GM21528 (cell line): ENCODE measurements around the gene CNTN4.
"Not testable (repeated sequence)": the region's sequence is repeated elsewhere in the genome, so short reads cannot be mapped to it uniquely, and the experiment has no call there.

Experiments used
- ATAC-seq: cut with Tn5 transposase; IDR thresholded peaks from one replicate; pipeline ENCODE4 v1.9.1; 2021; ENCODE audit warnings: mild to moderate bottlenecking, moderate library complexity; ENCODE audit not compliant: unreplicated experiment, low FRiP score

Gene CNTN4

GRCh38 chr3:2506776-2507175 is 408.1 kb downstream of the CNTN4 start:
- ATAC-seq, result no peak

DNA sequence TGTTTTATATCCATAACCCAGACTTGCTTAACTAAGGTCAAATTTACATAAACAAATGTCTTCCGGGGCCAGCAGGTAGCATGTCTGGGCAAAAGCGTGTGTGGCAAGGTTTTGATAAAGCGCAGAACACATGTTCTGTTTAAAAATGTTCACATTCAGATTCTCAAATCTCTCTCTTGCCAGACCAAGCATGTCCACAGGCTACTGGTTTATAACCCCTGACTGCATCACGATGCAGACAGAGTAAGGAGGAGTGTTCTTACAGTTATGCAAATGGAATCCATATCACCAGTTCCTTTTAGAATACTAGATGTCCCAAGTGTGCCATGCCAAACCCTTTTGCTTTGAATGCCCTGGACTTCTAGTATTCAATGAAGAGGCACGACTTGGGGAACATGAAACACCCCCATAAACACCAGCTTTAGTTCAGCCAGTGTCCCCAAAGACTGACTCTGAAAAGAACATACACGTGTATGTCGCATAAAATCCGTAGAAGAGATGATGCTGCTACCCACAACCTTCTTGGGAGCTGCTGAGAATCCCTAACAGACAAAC is 412.0 kb downstream of the CNTN4 start:
- no peak for ATAC-seq

GRCh38 chr3:2511356-2511755 is 412.7 kb downstream of the CNTN4 start:
- ATAC-seq, result no peak

DNA sequence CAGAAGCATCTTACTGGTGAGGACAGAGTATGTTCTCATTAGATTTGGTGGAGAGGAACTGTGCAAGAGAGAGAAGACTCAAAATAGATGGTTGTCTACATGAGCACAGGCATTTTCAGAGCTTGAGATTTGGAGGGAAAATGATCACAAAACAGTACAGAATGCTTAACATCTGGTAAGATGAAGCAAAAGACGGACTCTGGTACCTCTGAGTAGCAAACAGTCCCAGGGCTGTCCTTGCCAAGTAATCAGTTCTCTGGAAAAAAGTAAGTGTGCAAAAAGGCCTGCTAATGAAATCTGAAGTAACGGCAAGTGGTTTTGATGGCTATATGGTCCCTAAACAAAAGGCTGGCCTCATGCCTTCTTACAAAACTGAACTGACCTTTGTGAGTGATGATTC is 414.2 kb downstream of the CNTN4 start:
- ATAC-seq, result no peak

DNA sequence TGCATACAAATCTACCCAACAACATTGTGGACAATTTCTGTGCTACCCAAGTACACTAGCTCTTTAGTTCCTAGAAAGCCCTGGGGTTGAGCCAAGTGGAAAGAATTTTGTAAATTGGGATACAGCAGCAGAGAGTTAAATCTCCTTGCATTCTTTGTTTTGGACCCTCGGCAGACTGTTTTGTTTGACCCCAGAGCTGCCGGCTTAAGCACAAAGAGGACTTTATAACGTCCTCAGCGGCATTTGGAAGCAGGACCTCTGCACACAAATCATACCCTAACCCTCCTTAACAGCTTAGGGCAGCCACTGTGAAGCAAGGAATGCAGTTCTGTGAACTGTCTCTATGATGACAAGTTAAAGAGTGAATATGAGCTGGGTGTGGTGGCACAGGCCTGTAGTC is 415.3 kb downstream of the CNTN4 start:
- ATAC-seq, result no peak

DNA sequence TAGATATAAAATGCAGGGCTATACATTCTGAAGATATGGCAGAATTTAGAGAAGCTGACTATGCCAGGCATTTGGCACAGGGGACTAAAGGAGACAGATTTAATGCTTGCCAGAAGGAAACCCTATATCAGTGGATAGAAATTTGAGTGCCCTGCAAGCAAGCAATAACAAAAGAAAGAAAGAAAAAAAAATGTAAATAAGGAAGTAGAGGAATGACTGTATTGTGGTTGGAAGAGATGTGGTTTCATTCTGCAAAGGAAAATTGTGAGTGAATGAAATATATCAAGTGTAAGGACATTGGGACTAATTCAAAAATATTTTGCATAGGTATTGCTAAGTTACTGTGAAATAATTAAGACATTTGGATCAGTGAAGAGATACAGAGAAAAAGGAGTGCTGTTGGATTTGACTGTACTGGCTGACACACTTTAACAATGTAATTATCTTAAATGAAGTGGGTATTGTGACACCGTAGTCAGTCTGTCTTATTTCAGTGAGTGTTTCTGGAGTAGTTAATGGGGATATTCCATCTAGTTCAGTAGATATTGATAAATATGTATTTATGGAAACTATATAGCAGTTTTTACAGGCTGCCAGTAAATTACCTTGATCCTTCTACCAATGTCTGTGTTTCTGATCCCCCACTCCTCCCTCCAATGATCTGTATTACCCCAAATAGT is 418.2 kb downstream of the CNTN4 start:
- ATAC-seq, result no peak

- ATAC-seq, result no peak
Observed at GRCh38 chr3:2517500-2518172, 419.0 kb downstream of the CNTN4 start.

GRCh38 chr3:2523281-2523836 is 424.7 kb downstream of the CNTN4 start:
- no peak for ATAC-seq

DNA sequence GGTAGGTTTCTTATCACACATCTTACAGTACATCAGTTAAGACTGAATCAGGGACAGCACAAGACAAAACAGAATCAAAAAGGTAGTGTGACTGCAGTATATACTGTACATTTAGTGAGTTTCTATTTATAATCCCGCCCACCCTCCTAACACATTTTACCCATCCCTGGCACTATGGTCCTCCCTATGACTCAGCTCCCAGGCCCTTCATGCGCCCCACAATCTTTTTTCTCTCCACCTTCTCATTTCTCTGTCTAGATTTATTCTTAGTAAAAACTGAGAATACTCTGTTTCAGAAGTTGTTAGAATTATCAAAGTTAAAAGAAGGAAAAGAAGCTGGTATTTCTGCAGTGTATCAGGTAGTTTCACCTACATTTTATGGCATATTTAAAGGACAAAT is 427.3 kb downstream of the CNTN4 start:
- ATAC-seq, result no peak

DNA sequence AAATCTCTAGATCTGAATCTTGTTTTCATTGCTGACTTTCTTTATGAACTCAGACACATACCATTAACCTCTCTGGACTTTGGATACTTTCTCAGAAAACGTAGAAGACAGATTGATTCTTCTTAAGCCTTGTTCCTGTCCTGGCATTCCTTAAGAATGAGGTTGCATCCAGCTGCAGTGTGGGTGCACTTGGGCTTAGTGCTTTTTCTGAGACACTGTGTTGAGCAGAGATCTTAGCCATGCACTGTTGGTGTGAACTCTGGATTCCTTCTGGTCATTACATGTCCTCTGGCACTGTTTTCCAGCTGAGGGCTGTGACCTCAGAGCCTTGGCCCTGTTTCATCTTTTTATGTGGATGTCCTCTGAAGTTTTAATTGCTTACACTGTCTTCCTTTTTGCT is 428.3 kb downstream of the CNTN4 start:
- no peak for ATAC-seq

DNA sequence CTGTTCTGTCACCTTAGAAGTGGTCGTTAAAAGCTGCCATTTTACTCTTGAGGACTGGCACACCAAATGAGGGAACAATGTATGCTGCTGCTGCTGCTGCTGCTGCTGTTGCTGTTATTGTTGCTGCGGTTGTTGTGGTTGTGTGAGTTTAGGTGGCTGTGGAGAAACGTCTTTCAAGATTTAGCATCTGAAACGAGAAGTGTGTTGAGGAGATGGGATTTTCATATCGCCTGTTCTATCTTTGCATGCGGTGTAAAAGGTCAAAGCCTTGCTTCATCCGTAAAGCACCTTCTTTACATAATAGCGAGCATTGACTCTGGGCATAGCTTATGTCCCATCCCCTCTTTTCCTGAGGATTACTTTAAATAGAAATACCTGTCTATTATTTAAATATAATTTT is 428.7 kb downstream of the CNTN4 start:
- not testable (repeated sequence) for ATAC-seq

DNA sequence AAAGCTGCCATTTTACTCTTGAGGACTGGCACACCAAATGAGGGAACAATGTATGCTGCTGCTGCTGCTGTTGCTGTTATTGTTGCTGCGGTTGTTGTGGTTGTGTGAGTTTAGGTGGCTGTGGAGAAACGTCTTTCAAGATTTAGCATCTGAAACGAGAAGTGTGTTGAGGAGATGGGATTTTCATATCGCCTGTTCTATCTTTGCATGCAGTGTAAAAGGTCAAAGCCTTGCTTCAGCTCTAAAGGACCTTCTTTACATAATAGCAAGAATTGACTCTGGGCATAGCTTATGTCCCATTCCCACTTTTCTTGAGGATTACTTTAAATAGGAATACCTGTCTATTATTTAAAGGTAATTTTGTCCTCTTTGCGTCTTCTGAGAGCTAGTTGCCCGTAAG is 436.1 kb downstream of the CNTN4 start:
- peak; percentile 52 for ATAC-seq

GRCh38 chr3:2535206-2535605 is 436.5 kb downstream of the CNTN4 start:
- no peak for ATAC-seq

- ATAC-seq, result no peak
Observed at GRCh38 chr3:2536575-2536974, 437.9 kb downstream of the CNTN4 start.

DNA sequence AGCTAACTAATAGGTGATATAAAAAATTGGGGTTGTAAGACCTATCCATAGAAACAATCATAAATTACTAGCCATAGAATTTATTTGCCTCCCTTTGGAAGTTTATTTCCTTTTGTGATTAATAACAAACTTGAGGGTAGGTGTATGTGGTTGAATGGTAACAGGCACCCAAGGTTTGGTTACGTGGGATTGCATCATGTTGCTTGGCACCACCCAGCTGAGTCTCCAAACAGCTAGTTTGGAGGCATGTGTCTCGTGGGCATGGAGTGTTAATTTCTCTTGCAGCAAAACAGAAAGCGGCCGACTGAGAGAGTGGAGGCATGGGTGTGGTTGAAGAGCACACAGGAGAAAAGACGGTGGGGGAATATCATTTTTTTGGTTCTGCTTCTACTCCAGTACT is 441.4 kb downstream of the CNTN4 start:
- no peak for ATAC-seq

GRCh38 chr3:2543247-2543646 is 444.6 kb downstream of the CNTN4 start:
- ATAC-seq, result no peak

- no peak for ATAC-seq
Observed at GRCh38 chr3:2544212-2544611, 445.5 kb downstream of the CNTN4 start.

- ATAC-seq, result no peak
Observed at GRCh38 chr3:2544718-2545117, 446.1 kb downstream of the CNTN4 start.

DNA sequence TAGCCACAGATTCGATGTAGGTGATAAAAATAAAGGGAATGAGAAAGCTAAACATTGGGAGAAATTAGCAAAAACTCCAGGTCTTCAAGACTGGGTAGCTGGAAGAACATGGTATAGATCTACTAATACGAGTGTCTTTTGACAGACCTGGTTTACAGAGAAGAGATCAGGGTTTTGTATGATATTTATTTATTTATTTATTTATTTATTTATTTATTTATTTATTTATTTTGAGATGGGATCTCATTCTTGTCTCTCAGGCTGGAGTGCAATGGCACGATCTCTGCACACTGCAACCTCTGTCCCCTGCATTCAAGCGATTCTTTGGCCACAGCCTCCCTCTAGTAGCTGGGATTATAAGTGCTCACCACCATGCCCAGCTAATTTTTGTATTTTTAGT is 448.4 kb downstream of the CNTN4 start:
- ATAC-seq, result no peak

DNA sequence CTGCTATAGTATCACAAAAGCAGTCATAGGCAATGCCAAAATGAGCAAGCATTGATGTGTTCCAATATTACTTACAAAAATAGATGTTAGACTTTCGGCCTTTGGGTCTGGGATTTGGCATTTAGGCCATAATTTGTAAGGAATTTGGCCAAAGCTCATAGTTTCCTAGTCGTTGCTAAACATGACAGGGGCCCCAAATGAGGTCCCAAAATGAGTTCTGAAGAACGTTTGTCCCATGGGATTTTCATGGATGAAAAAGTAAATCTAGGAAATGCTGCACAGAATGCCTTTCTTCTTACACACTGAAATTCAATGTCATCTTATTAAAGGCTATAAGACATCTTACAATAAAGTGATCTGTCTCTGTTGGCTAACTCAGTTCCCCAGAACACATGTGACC is 456.0 kb downstream of the CNTN4 start:
- ATAC-seq, result no peak

GRCh38 chr3:2558796-2559195 is 460.1 kb downstream of the CNTN4 start:
- ATAC-seq, result no peak

DNA sequence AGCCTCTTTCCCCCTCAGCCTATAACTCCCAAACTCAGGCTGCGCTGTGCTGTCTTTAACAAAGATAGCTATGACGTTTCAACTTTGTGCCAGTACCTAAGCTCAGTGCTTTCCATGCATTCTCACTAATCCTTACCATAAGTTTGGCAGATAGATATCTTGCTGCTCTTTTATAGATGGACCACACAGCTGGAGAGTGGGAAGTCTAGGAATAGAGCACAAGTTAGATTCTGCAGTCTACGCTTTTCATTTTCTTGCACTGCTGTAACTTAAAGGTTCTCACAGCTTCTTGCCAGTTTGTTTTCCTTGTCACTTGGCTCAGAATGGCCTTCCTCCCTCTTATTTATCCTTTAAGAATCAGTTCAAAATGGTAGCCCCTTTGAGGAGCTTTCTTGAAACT is 468.8 kb downstream of the CNTN4 start:
- ATAC-seq, result no peak
